Right atrium auricular region (tissue), 2 donors: ENCODE data around the gene LMAN2L. TPM values are rescaled to one million over a fixed set of nuclear protein-coding genes. Genes with fewer than 3 reads are reported as not detected.
"Not testable (repeated sequence)": the region's sequence is repeated elsewhere in the genome, so short reads cannot be mapped to it uniquely, and the experiment has no call there.

Experiments
- DNase-seq: peaks from one replicate; pipeline ENCODE4 v3.0.0-alpha.2; 2019; ENCODE audit warnings: low spot score
- H3K27ac ChIP-seq, 2 donors: fragments of 200-600 bp; sonication (generic); 1 replicate in 1 of 2; 2 replicates in 1 of 2; pipeline ENCODE4 v1.5.1; 2016 to 2019
- H3K27me3 ChIP-seq, 2 donors: fragments of 200-600 bp; sonication (generic); one replicate each; pipeline versions ENCODE4 v1.5.1 to v1.6.0; 2017 to 2019
- H3K36me3 ChIP-seq: fragments of 200-600 bp; sonication (generic); one replicate; pipeline ENCODE4 v1.5.1; 2016
- H3K4me1 ChIP-seq, 2 donors: fragments of 200-600 bp; sonication (generic); one replicate each; pipeline versions ENCODE4 v1.5.1 to v1.6.0; 2017 to 2019
- H3K4me3 ChIP-seq, 2 donors: fragments of 200-600 bp; sonication (generic); 1 replicate in 1 of 2; 2 replicates in 1 of 2; pipeline ENCODE4 v1.5.1; 2017 to 2019; ENCODE audit warnings: mild to moderate bottlenecking in 1 of 2, moderate library complexity in 1 of 2
- H3K9me3 ChIP-seq, 2 donors: fragments of 200-600 bp; sonication (generic); one replicate each; pipeline ENCODE4 v1.5.1; 2019
- CTCF ChIP-seq, 2 donors: fragments of 200-600 bp; sonication (generic); IDR thresholded peaks; one replicate each; pipeline ENCODE4 v1.5.1; 2019; ENCODE audit warnings: antibody characterized with exemption in 2 of 2
- total RNA-seq, 2 donors: library from RNA; depleted of rRNA; stranded (reverse); fragments of >200 nt; gene quantifications; one replicate each; pipeline ENCODE4 v1.1.0, GENCODE V29; 2016

LMAN2L gene
- total RNA-seq, 2 donors from 2014 or later = 13.6 to 15.6 TPM

GRCh38 chr2:96680561-96681141, 59.2 kb downstream of the LMAN2L start:
- Histone ChIP-seq H3K9me3 (no peaks in the 10 kb centered on the region), H3K4me3 (no peak overlapping the region), H3K4me1 (peaks cover 0 to 8% of the 10 kb centered on the region in 2 donors), H3K27ac (no peak overlapping the region), H3K36me3 (no peaks in the 10 kb centered on the region), H3K27me3 (no peaks in the 10 kb centered on the region)
- TF ChIP-seq CTCF (IDR thresholded peaks at IDR 0.05) = no peak
- DNase-seq = no peak

DNA sequence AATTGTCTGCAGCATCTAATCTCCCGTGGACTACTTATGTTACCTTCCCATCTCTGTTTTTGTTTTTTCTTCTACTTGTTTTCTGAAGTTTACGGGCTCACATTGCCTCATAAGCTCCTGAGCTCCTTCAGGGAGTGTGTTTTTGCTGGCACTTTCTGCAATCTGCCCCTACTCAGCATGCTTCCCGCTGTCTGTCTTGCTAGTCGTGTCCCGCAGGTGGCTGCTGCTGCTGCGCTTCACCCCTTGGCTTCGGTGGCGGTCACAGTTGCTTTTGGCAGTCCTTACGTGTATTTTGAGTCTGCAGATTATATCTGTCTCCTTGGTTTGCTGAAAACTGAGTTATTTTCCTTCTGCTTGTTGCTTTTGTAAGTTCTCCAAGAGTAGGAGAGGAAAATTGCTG, 60.0 kb downstream of the LMAN2L start:
- Histone ChIP-seq H3K27ac (no peak overlapping the region), H3K4me1 (peaks cover 0 to under 1% of the 10 kb centered on the region in 2 donors), H3K36me3 (no peaks in the 10 kb centered on the region), H3K9me3 (no peaks in the 10 kb centered on the region), H3K4me3 (no peak overlapping the region), H3K27me3 (no peaks in the 10 kb centered on the region)
- no peak for DNase-seq
- no peak for TF ChIP-seq CTCF (IDR thresholded peaks at IDR 0.05)

- DNase-seq = no peak
- H3K27ac ChIP-seq = no peak overlapping the region
- no peaks in the 10 kb centered on the region for H3K36me3 ChIP-seq
- no peak overlapping the region for H3K4me3 ChIP-seq
- no peak for TF ChIP-seq CTCF (IDR thresholded peaks at IDR 0.05)
- H3K9me3 ChIP-seq = no peaks in the 10 kb centered on the region
- H3K27me3 ChIP-seq = no peaks in the 10 kb centered on the region
- peaks cover 0 to 12% of the 10 kb centered on the region in 2 donors for H3K4me1 ChIP-seq
These were observed 70.2 kb downstream of the LMAN2L start for GRCh38 chr2:96669539-96670215.

GRCh38 chr2:96668771-96669170, 71.1 kb downstream of the LMAN2L start:
- no peak overlapping the region for H3K4me3 ChIP-seq
- peaks cover 0 to 6% of the 10 kb centered on the region in 2 donors for H3K9me3 ChIP-seq
- no peak for TF ChIP-seq CTCF (IDR thresholded peaks at IDR 0.05)
- no peak overlapping the region for H3K27ac ChIP-seq
- no peaks in the 10 kb centered on the region for H3K27me3 ChIP-seq
- no peak for DNase-seq
- H3K4me1 ChIP-seq = peaks cover 0 to 12% of the 10 kb centered on the region in 2 donors
- H3K36me3 ChIP-seq = no peaks in the 10 kb centered on the region

- Histone ChIP-seq H3K4me1 (peaks cover 0 to 12% of the 10 kb centered on the region in 2 donors), H3K27ac (peak overlapping the region; percentile 27 to 48)
- H3K4me3 ChIP-seq, DNase-seq, H3K36me3 ChIP-seq, H3K27me3 ChIP-seq, H3K9me3 ChIP-seq: not testable (repeated sequence)
These were observed 74.1 kb downstream of the LMAN2L start for GRCh38 chr2:96665717-96666116.

GRCh38 chr2:96665083-96665569, 74.7 kb downstream of the LMAN2L start:
- Histone ChIP-seq H3K4me1 (peaks cover 0 to 12% of the 10 kb centered on the region in 2 donors), H3K9me3 (peaks cover 0 to 6% of the 10 kb centered on the region in 2 donors), H3K27me3 (no peaks in the 10 kb centered on the region), H3K36me3 (no peaks in the 10 kb centered on the region), H3K27ac (peak overlapping the region; percentile 27 to 48), H3K4me3 (no peak overlapping the region)
- DNase-seq = peak; percentile 62
- TF ChIP-seq CTCF (IDR thresholded peaks at IDR 0.05) = no peak
